ENCODE measurements around the gene NPAS1.

NPAS1 gene

GRCh38 chr19:47021536-47022139, 2.0 kb downstream of the NPAS1 start:
- no peak for TF ChIP-seq CTCF (conservative IDR thresholded peaks at IDR 0.05; ENCODE audit: low read length)
- peak overlapping the region; percentile 57 for H3K4me3 ChIP-seq (ENCODE audit: low read length)
- DNase-seq (ENCODE audit: low read depth) = peak; percentile 11

GRCh38 chr19:47022140-47022536, 2.5 kb downstream of the NPAS1 start:
- TF ChIP-seq CTCF (conservative IDR thresholded peaks at IDR 0.05; ENCODE audit: low read length) = no peak
- DNase-seq (ENCODE audit: low read depth) = no peak

GRCh38 chr19:47022541-47023447, 3.2 kb downstream of the NPAS1 start:
- H3K4me3 ChIP-seq (ENCODE audit: low read length) = no peak overlapping the region
- DNase-seq (ENCODE audit: low read depth) = no peak
- TF ChIP-seq CTCF (conservative IDR thresholded peaks at IDR 0.05; ENCODE audit: low read length) = no peak

More at GRCh38 chr19:47022140-47022536, 2.5 kb downstream of the NPAS1 start:
- no peak overlapping the region for H3K4me3 ChIP-seq (ENCODE audit: low read length)

GRCh38 chr19:47023448-47023794, 3.8 kb downstream of the NPAS1 start:
- DNase-seq (ENCODE audit: low read depth) = no peak
- no peak for TF ChIP-seq CTCF (conservative IDR thresholded peaks at IDR 0.05; ENCODE audit: low read length)
- H3K4me3 ChIP-seq (ENCODE audit: low read length) = no peak overlapping the region

GRCh38 chr19:47024502-47024901, 4.9 kb downstream of the NPAS1 start:
- TF ChIP-seq CTCF (conservative IDR thresholded peaks at IDR 0.05; ENCODE audit: low read length) = no peak
- no peak overlapping the region for H3K4me3 ChIP-seq (ENCODE audit: low read length)
- DNase-seq (ENCODE audit: low read depth) = no peak

- no peak for TF ChIP-seq CTCF (conservative IDR thresholded peaks at IDR 0.05; ENCODE audit: low read length)
- H3K4me3 ChIP-seq (ENCODE audit: low read length) = no peak overlapping the region
- no peak for DNase-seq (ENCODE audit: low read depth)
Observed at GRCh38 chr19:47026156-47026555, 6.5 kb downstream of the NPAS1 start.

GRCh38 chr19:47026889-47027288, 7.3 kb downstream of the NPAS1 start:
- no peak overlapping the region for H3K4me3 ChIP-seq (ENCODE audit: low read length)
- TF ChIP-seq CTCF (conservative IDR thresholded peaks at IDR 0.05; ENCODE audit: low read length) = no peak
- DNase-seq (ENCODE audit: low read depth) = no peak

Measured in AG10803 (cell line).